Dendritic cell treated with granulocyte-macrophage colony-stimulating factor and Interleukin-4, amounts not matched to agents 40 ng/mL and 50 ng/mL, for 4 days (primary cell): ENCODE results near the gene PRDM11.

Experiments
- H3K27ac Mint-ChIP-seq: one replicate; pipeline ENCODE4 v1.8.0; 2022; ENCODE audit warnings: mild to moderate bottlenecking, mixed read lengths
- H3K27me3 Mint-ChIP-seq: one replicate; pipeline ENCODE4 v1.8.0; 2022; ENCODE audit warnings: mild to moderate bottlenecking, mixed read lengths
- H3K36me3 Mint-ChIP-seq: one replicate; pipeline ENCODE4 v1.8.0; 2022; ENCODE audit warnings: low read depth, mixed read lengths
- H3K4me1 Mint-ChIP-seq: one replicate; pipeline ENCODE4 v1.8.0; 2022; ENCODE audit warnings: low read depth, mixed read lengths
- H3K4me3 Mint-ChIP-seq: one replicate; pipeline ENCODE4 v1.8.0; 2022; ENCODE audit warnings: mild to moderate bottlenecking, moderate library complexity, mixed read lengths
- H3K9me3 Mint-ChIP-seq: one replicate; pipeline ENCODE4 v1.8.0; 2022; ENCODE audit warnings: mixed read lengths
- intact Hi-C: fragments of 100-400 bp; cut with micrococcal nuclease; formaldehyde crosslinking; loops from one replicate; pipeline ENCODE4 v1.15.0; 2022

Gene PRDM11

DNA sequence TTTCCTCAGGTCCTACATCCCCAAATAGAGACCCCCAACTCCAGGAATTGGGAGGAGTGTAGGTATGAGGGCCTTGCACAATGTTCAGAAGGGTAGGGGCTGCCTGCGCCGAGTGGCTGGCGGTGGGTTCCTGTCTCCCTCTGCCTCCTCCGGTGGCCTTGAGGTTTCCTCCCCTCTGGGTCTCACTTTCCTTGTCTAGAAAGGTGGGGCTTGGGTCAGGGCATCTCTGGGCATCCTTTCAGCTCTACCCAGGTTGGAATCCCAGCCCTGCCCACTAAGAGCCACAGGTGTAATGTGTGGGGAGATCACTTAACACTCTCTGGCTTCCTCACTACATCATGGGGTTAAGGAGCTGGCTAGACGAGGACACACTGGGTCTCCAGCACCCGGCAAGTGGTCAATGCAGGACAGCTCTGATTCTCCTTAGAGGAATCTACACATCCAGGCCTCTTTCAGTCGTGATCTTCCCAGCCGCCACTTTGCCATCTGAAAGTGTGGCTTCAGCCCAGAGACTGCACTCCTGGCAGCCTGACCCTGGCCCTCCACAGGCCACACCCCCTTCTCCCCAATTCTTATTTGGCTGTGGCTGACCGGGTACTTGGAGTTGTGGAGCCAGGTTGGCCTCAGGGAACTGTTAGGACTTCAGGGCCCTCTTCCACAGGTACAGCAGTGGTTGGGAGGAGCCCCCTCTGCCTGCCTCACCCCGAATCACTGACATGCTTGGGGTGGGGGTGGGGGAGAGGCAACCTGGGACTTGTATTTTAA is 22.1 kb downstream of the PRDM11 start:
- intact Hi-C loops: no loop called here
- Mint-ChIP-seq H3K4me1 (peaks cover 6% of the 10 kb centered on the region), H3K4me3 (no peak overlapping the region), H3K9me3 (no peaks in the 10 kb centered on the region), H3K36me3 (no peaks in the 10 kb centered on the region), H3K27me3 (no peaks in the 10 kb centered on the region), H3K27ac (no peak overlapping the region)

DNA sequence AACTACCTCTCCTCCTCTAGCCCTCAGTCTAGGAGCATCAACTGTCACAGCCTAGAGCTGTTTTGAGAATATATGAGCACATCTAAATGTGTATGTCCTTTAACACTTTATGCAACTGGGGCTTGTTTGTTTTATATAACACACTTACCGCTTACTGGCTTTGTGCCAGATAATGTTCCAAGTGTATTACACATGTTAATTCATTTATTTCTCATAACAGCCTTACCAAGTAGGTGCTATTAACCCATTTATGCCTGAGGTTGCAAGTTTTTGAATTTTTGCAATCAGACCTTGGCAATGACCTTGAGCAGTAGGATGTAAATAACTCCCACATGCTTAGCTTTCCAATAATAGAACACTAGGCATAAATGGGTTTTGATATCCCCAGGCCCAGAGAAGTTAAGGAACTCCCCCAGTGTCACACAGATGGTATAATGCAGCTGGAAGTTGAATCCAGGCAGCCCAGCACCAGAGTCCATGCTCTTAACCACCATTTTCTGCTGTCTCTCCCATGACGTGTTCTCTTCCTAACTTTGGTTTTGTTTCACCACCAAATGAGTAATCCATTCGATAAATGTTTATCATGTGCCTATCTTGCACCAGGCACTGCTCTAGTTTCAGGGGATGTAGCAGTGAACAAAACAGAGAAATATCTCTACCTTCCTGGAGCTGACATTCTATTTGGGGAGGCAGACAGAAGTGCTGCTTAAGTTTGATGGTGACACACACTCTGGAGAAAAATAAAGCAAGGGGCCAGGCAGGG is 23.1 kb downstream of the PRDM11 start:
- H3K27me3 Mint-ChIP-seq: no peaks in the 10 kb centered on the region
- H3K4me3 Mint-ChIP-seq: no peak overlapping the region
- H3K36me3 Mint-ChIP-seq: no peaks in the 10 kb centered on the region
- intact Hi-C loops: no loop called here
- no peak overlapping the region for H3K27ac Mint-ChIP-seq
- H3K9me3 Mint-ChIP-seq: no peaks in the 10 kb centered on the region
- peaks cover 6% of the 10 kb centered on the region for H3K4me1 Mint-ChIP-seq

DNA sequence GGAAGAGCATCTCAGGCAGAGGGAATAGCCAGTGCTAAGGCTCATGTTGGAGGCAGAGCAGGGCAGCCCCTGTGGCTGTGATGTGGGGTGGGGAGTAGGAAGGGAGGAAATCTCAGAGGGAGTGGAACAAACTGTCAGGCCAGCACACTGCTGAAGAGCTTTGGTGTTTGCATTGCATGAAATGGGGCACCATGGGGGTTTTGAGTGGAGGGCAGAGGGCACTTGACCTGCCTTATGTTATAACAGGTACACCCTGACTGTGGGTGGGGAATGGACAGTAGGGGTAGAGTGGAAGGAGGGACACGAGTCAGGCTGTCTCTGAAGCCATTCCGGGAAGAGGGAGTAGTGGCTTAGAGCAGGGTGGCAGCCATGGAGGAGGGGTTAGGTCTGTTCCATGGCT is 24.0 kb downstream of the PRDM11 start:
- Mint-ChIP-seq H3K4me3 (no peak overlapping the region), H3K27me3 (no peaks in the 10 kb centered on the region), H3K9me3 (no peaks in the 10 kb centered on the region), H3K4me1 (peaks cover 6% of the 10 kb centered on the region), H3K27ac (no peak overlapping the region), H3K36me3 (no peaks in the 10 kb centered on the region)
- intact Hi-C loops: no loop called here

DNA sequence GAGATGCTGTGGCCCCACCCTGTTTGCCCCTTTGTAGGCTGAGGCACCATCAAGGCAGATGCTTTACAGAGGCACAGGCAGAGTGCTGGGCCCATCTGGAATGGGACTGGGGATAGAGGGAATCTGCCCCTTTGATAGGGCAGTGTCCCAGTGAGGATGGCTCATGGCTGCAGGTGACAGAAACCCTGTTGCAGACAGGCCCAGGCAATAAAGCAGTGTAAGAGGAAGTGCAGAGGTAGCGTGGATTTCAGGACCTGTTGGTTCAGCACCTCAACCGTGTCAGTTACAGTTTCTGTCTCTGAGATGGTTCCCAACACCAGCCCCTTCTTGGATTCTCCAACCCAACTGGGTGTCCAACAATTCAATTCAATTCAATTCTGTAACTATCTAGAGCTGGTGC is 25.1 kb downstream of the PRDM11 start:
- no peak overlapping the region for H3K4me3 Mint-ChIP-seq
- no peaks in the 10 kb centered on the region for H3K27me3 Mint-ChIP-seq
- intact Hi-C loops: no loop called here
- H3K9me3 Mint-ChIP-seq: no peaks in the 10 kb centered on the region
- peaks cover 6% of the 10 kb centered on the region for H3K4me1 Mint-ChIP-seq
- H3K36me3 Mint-ChIP-seq: no peaks in the 10 kb centered on the region
- H3K27ac Mint-ChIP-seq: no peak overlapping the region

DNA sequence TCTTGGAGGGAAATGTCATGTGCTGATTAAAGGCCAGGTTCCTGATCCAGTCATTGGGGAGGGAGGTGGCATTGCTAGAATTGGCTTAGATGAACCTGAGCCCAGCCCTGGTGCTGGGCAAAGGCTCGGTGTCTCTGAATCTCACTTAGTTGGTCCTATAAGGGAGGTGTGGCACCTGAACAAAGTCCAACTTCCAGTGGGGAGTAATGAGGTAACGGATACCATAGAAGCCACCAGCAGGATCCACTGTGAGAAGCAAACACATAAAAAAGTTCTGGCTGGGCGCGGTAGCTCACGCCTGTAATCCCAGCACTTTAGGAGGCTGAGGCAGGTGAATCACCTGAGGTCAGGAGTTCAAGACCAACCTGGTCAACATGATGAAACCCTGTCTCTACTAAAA is 26.6 kb downstream of the PRDM11 start:
- H3K36me3 Mint-ChIP-seq: no peaks in the 10 kb centered on the region
- H3K27ac Mint-ChIP-seq: no peak overlapping the region
- H3K4me3 Mint-ChIP-seq: no peak overlapping the region
- H3K9me3 Mint-ChIP-seq: no peaks in the 10 kb centered on the region
- intact Hi-C loops: no loop called here
- H3K27me3 Mint-ChIP-seq: peaks cover 6% of the 10 kb centered on the region
- peaks cover 6% of the 10 kb centered on the region for H3K4me1 Mint-ChIP-seq

DNA sequence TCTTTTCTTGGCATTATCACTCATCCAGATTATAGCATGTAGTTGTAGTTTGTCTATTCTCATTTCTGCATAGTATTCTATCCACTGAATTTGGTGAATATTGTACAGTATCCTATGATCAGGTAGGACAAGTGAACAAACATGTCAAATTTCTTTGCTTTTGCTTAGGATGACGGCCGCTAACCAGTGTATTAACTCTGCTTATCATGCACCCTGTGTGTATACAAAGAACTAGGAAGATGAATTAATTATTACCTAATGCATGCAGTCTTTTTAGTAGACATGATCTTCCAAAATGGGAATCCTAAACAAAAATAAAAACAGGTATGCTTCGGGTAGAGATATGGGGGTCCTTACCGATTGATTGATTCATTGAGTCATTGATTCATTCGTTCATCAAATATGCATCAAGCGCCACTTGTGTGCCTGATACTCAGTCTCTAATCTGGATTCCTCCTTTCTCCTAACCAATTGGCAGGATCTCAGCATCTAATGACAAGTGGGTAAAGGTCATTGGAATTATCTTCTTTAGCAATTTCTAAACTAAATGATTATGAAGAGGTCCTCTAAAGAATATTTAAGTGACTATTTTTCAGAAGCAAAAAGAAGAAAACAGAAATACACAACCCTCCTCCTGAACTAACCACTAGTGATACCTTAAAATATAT is 27.9 kb downstream of the PRDM11 start:
- Mint-ChIP-seq H3K36me3 (no peaks in the 10 kb centered on the region), H3K27me3 (peaks cover 18% of the 10 kb centered on the region), H3K4me3 (no peak overlapping the region), H3K27ac (no peak overlapping the region), H3K4me1 (peaks cover 6% of the 10 kb centered on the region), H3K9me3 (no peaks in the 10 kb centered on the region)
- intact Hi-C loops: no loop called here

DNA sequence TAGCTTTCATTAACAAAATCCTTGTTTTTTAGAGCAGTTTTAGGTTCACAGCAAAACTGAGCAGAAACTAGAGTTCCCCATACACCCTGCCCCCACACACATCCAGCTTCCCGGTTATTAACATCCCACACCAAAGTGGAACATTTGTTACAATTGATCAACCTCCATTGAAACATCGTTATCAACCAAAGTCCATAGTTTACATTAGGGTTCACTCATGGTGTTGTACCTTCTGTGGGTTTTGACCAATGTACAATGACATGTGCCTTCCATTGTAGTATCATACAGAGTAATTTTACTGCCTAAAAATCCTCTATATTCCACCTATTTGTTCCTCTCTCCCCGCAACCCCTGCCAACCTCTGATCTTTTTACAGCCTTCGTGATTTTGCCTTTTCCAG is 28.5 kb downstream of the PRDM11 start:
- H3K9me3 Mint-ChIP-seq: no peaks in the 10 kb centered on the region
- intact Hi-C loops: no loop called here

DNA sequence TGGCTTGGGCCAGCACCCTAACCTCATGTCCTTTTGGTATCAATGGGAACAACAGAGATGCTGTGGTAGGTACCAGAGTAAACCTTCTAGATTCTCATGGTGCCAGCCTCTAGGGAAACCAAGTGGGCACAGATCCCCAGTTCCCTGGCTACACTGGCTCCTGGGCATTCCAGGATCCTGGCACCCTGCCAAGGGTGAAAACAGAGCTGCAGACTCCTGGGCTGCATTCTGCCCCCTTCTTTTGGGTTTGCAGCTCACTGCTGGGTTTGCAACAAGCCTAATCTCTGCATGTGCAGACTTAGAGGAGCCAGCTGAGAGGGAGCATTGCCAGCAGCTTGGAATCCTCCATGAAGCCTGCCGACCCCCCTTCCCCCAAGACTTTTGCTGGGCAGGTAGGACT is 30.6 kb downstream of the PRDM11 start:
- no peaks in the 10 kb centered on the region for H3K9me3 Mint-ChIP-seq
- intact Hi-C loops: no loop called here
- H3K27ac Mint-ChIP-seq: no peak overlapping the region
- peaks cover 6% of the 10 kb centered on the region for H3K4me1 Mint-ChIP-seq
- peaks cover 36% of the 10 kb centered on the region for H3K27me3 Mint-ChIP-seq
- H3K4me3 Mint-ChIP-seq: no peak overlapping the region
- no peaks in the 10 kb centered on the region for H3K36me3 Mint-ChIP-seq

More for the DNA sequence above, 28.5 kb downstream of the PRDM11 start:
- Mint-ChIP-seq H3K27me3 (peaks cover 25% of the 10 kb centered on the region), H3K4me3 (no peak overlapping the region), H3K36me3 (no peaks in the 10 kb centered on the region), H3K27ac (no peak overlapping the region), H3K4me1 (peaks cover 9% of the 10 kb centered on the region)

DNA sequence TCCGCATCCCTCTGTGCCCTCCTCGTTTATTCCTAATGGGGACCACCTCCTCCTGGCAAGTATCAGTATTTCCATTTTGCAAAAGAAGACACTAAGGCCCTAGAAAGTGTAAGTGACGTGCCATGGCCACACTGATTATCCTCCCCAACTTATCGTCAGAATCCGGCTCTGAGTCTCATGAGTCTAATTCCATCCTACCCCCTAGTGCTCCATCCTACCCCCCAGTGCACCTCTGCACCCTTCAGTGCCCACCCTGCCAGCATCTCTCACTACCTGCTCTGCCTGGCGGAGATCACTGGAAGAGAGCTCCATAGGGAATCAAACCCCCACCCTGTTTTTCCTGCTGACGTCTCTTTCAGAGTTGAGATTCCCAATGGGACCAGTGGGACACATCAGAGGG is 31.8 kb downstream of the PRDM11 start:
- Mint-ChIP-seq H3K4me1 (peaks cover 6% of the 10 kb centered on the region), H3K9me3 (no peaks in the 10 kb centered on the region), H3K36me3 (peaks cover 5% of the 10 kb centered on the region), H3K27ac (no peak overlapping the region), H3K4me3 (no peak overlapping the region), H3K27me3 (peaks cover 37% of the 10 kb centered on the region)
- intact Hi-C loops: no loop called here

DNA sequence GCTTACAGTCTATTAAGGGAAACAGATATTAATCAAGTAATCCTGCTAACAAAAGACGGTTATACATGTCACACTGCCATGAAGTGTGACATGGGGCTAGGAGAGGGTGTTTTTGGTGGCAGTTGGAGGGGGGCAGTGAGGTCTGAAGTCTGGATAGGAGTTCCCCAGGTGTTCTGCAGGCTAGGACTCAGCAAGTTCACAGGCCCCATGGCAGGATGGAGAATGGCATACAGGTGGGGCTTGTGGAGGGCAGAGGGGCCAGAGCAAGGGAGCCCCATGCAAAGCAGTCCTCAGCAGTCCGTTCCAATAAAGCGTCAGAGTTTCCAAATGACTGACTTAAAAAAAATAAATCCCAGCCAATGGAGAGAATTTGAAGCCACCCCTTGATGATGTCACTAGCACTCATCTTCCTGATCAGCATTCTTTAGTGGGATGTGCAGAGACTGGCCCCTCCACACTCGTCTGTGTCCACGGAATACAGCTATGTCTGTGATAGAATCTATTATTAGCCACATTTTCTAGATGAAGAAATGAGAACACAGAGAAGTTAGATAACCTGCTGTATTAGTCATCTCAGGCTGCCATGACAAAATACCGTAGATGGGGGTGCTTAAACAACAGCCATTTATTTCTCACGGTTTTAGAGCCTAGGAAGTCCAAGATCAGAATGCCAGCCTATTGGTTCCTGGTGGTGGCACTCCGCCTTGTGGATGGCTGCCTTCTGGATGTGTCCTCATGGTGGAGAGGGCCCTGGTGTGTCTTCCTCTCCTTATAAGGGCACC is 32.6 kb downstream of the PRDM11 start:
- Mint-ChIP-seq H3K9me3 (no peaks in the 10 kb centered on the region), H3K27ac (no peak overlapping the region), H3K27me3 (peaks cover 37% of the 10 kb centered on the region), H3K4me3 (no peak overlapping the region), H3K36me3 (peaks cover 5% of the 10 kb centered on the region), H3K4me1 (peaks cover 6% of the 10 kb centered on the region)
- intact Hi-C loops: no loop called here

DNA sequence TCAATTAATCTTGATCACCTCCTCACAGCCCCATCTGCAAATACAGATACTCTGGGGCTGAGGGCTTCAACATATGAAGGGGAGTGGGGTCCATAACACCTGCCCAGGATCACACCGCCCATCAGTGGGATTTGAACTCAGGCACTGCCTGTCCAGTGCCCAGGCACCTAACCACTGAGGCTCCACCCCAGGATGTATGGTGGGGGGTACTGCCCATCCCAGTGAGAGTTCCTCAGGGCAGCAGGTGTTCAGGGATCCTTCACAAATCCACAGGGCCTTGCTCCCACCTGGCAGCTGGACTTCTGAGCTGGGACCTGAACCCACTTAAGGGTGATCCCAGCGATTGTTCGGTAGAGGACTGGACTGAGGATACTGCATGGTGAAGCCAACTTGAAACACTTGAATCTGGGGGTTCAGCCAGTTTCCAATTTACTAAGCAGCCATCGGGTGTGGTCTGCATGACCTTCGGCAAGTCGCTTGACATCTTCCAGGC is 33.3 kb downstream of the PRDM11 start:
- peaks cover 6% of the 10 kb centered on the region for H3K4me1 Mint-ChIP-seq
- H3K4me3 Mint-ChIP-seq: peak overlapping the region; percentile 65
- H3K27me3 Mint-ChIP-seq: peaks cover 37% of the 10 kb centered on the region
- peaks cover 5% of the 10 kb centered on the region for H3K36me3 Mint-ChIP-seq
- H3K27ac Mint-ChIP-seq: no peak overlapping the region
- intact Hi-C loops: no loop called here
- no peaks in the 10 kb centered on the region for H3K9me3 Mint-ChIP-seq

DNA sequence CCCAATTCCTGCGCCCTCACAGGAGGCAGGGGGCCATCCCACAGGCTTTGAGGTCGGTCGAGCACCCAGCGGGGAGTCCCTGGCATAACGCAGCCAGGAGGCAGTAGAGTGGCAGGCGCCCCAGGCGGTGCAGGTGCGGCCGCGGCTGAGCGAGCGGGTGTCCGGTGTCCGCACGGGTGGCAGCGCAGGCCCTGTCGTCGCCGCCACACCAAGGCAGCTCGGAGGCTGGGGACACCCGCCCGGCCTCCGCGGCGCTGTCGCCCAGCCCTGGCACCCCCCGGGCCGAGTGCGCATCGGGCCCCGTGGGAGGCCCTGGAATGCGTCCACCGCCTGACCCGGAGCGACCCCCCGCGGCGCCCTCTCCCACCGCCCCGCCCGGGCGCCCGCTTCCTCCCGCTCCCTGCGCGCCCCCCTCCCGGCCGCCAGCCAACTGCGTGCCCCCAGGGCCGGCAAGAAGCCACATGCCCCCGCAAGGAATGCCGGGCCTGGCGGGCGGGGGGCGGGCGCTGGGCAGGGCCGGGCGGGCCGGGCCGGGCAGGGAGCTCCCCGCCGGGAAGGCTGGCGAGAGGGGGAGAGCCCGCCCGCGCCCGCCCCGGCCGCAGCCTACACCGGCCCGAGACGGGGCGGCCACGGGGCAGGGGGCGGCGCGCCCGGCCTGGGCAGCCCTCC is 33.9 kb downstream of the PRDM11 start:
- Mint-ChIP-seq H3K36me3 (peaks cover 5% of the 10 kb centered on the region), H3K27ac (no peak overlapping the region), H3K27me3 (peaks cover 37% of the 10 kb centered on the region), H3K4me1 (peaks cover 6% of the 10 kb centered on the region), H3K4me3 (peak overlapping the region; percentile 65), H3K9me3 (no peaks in the 10 kb centered on the region)
- intact Hi-C loops: no loop called here

DNA sequence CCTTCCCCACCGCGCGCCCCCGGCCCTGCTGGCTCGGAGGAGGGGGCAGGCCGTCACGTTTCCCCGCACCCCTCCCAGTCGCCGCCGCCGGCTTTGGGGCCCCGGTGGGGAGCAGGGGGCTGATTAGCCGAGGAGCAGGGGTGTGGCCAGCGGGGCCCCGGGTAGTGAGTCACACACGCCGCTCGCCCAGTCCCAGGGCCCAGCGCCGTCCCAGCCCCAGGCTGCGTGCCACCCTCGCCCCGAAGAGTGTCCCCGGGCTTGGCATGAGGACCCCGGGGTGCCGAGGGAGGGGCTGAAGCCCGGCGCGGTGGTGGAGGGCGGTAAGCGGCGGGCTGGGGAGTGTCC is 34.4 kb downstream of the PRDM11 start:
- Mint-ChIP-seq H3K27me3 (peaks cover 37% of the 10 kb centered on the region), H3K36me3 (peaks cover 5% of the 10 kb centered on the region), H3K4me3 (peak overlapping the region; percentile 27), H3K27ac (no peak overlapping the region), H3K4me1 (peaks cover 6% of the 10 kb centered on the region), H3K9me3 (no peaks in the 10 kb centered on the region)
- intact Hi-C loops: no loop called here
